ENCODE measurements around the gene EFS. TPM values are rescaled to one million over a fixed set of nuclear protein-coding genes. Genes with fewer than 3 reads are reported as not detected.
"Not testable (repeated sequence)": the region's sequence is repeated elsewhere in the genome, so short reads cannot be mapped to it uniquely, and the experiment has no call there.

The EFS gene
- total RNA-seq, 1 donor from 2014 or later, result 38.1 TPM

DNA sequence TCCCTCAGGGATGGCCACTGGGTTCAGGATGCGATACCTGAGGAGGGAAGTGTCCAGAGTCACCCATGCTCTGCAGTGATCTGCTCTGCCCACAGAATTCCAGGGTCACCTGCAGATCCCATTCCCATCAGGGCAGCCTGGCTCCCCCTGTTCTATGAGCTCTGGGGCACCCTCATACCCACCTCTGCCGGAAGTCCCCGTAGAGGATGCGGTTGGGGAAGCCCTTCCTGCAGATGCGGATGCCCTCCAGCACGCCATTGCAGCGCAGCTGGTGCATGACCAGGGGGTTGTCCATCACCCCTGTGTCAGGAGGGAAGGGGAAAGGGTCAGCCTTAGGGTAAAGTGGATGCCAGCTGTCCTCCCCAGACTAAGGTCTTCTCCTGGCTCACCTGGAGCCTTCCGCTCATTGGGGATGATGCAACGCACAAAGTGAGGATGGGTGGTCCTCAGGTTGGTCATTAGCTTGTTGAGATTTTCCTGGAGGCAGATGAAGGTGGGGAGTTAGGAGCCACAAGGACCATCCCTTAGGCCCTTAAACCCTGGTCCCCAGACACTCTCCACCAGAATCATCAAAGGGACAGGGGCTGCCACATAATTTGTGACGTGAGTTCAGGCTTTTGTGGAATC is 31.9 kb upstream of the EFS start:
- no peaks in the 10 kb centered on the region for H3K36me3 ChIP-seq
- intact Hi-C loops (cut with DNase I), result no loop called here
- TF ChIP-seq, protein P1, sequence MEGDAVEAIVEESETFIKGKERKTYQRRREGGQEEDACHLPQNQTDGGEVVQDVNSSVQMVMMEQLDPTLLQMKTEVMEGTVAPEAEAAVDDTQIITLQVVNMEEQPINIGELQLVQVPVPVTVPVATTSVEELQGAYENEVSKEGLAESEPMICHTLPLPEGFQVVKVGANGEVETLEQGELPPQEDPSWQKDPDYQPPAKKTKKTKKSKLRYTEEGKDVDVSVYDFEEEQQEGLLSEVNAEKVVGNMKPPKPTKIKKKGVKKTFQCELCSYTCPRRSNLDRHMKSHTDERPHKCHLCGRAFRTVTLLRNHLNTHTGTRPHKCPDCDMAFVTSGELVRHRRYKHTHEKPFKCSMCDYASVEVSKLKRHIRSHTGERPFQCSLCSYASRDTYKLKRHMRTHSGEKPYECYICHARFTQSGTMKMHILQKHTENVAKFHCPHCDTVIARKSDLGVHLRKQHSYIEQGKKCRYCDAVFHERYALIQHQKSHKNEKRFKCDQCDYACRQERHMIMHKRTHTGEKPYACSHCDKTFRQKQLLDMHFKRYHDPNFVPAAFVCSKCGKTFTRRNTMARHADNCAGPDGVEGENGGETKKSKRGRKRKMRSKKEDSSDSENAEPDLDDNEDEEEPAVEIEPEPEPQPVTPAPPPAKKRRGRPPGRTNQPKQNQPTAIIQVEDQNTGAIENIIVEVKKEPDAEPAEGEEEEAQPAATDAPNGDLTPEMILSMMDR (IDR thresholded peaks at IDR 0.05), result no peak

DNA sequence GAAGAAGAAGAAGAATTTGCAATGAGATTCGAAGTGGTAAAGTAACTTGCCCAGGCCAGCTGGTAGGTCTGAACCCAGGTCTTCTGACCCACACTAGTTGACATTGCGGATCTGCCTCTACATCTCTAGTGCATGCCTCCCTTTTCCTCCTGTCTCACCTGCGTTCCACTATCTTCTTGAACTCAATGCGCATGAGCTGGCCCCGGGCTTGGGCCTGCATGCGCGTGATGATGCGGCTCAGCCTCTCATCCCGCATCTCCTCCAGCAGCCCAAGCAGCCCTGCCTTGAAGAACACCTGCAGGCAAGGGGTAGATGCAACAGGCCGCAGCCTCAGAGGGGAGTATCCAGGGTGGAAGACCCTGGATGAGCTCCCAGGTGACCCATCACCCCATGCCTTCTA is 31.2 kb upstream of the EFS start:
- intact Hi-C loops (cut with DNase I), result no loop called here
- TF ChIP-seq, protein P1 (IDR thresholded peaks at IDR 0.05), result no peak

More for the DNA sequence above, 31.9 kb upstream of the EFS start:
- Histone ChIP-seq H3K4me3 (no peak overlapping the region), H3K9me3 (no peaks in the 10 kb centered on the region), H3K4me1 (no peaks in the 10 kb centered on the region), H3K27ac (no peak overlapping the region), H3K27me3 (no peaks in the 10 kb centered on the region)
- DNase-seq (ENCODE audit: low spot score in 2 of 2), result no peak

GRCh38 chr14:23392613-23393012 is 27.6 kb upstream of the EFS start:
- no peak overlapping the region for H3K4me3 ChIP-seq
- intact Hi-C loops (cut with DNase I), result no loop called here

More for the DNA sequence above, 31.2 kb upstream of the EFS start:
- DNase-seq (ENCODE audit: low spot score in 2 of 2), result no peak
- H3K36me3 ChIP-seq, result no peaks in the 10 kb centered on the region
- H3K4me3 ChIP-seq, result no peak overlapping the region
- no peaks in the 10 kb centered on the region for H3K4me1 ChIP-seq
- no peak overlapping the region for H3K27ac ChIP-seq
- H3K27me3 ChIP-seq, result no peaks in the 10 kb centered on the region
- no peaks in the 10 kb centered on the region for H3K9me3 ChIP-seq

DNA sequence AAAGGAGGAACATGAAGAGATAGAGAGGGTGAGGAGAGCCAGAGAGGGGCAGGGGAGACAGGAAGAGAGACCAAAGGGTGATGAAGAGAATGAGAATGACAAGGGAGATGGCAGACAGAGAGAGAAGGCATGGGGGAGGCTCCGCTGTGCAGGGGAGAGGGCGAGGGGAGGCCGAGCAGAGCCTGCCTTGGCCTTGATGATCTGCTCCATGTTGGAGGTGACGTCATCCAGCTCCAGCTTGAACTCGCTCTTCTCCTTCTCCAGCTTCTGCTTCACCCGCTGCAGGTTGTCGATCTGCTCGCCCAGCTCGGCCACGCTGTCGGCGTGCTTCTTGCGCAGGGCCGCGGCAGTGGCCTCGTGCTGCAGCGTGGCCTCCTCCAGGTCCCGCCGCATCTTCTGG is 24.9 kb upstream of the EFS start:
- H3K36me3 ChIP-seq; H3K27me3 ChIP-seq; intact Hi-C loops (cut with DNase I): not testable (repeated sequence)

More at GRCh38 chr14:23392613-23393012, 27.6 kb upstream of the EFS start:
- no peaks in the 10 kb centered on the region for H3K27me3 ChIP-seq
- no peaks in the 10 kb centered on the region for H3K36me3 ChIP-seq
- no peak for DNase-seq (ENCODE audit: low spot score in 2 of 2)
- no peaks in the 10 kb centered on the region for H3K9me3 ChIP-seq
- H3K27ac ChIP-seq, result no peak overlapping the region
- TF ChIP-seq, protein P1 (IDR thresholded peaks at IDR 0.05), result no peak
- H3K4me1 ChIP-seq, result no peaks in the 10 kb centered on the region

GRCh38 chr14:23389396-23389795 is 24.4 kb upstream of the EFS start:
- Histone ChIP-seq H3K4me1 (no peaks in the 10 kb centered on the region), H3K27ac (no peak overlapping the region), H3K36me3 (no peaks in the 10 kb centered on the region), H3K9me3 (no peaks in the 10 kb centered on the region), H3K27me3 (no peaks in the 10 kb centered on the region), H3K4me3 (no peak overlapping the region)
- TF ChIP-seq, protein P1 (IDR thresholded peaks at IDR 0.05), result no peak
- no peak for DNase-seq (ENCODE audit: low spot score in 2 of 2)
- intact Hi-C loops (cut with DNase I), result no loop called here

More for the DNA sequence above, 24.9 kb upstream of the EFS start:
- not testable (repeated sequence) for DNase-seq (ENCODE audit: low spot score in 2 of 2); H3K4me1 ChIP-seq; H3K4me3 ChIP-seq; H3K27ac ChIP-seq; H3K9me3 ChIP-seq

GRCh38 chr14:23388996-23389395 is 24.0 kb upstream of the EFS start:
- intact Hi-C loops (cut with DNase I), result no loop called here
- Histone ChIP-seq H3K27me3 (no peaks in the 10 kb centered on the region), H3K4me3 (no peak overlapping the region), H3K9me3 (no peaks in the 10 kb centered on the region), H3K36me3 (no peaks in the 10 kb centered on the region), H3K27ac (no peak overlapping the region), H3K4me1 (no peaks in the 10 kb centered on the region)
- TF ChIP-seq, protein P1 (IDR thresholded peaks at IDR 0.05), result no peak
- DNase-seq (ENCODE audit: low spot score in 2 of 2), result no peak

Measured in ascending aorta (tissue), 2 donors.